SK-N-SH (cell line): ENCODE measurements around the gene CARD19. TPM values are rescaled to one million over a fixed set of nuclear protein-coding genes. Genes with fewer than 3 reads are reported as not detected.

Experiments
- CTCF ChIA-PET: fragments of 300-600, 350-600 bp; formaldehyde crosslinking; extraction: SDS; loops from one replicate; lab custom pipeline; 2021; lab: Yijun Ruan, JAX
- POLR2A ChIA-PET: fragments of 350-600 bp; sonication (Branson Sonifier 250); formaldehyde crosslinking; extraction: SDS; loops from one replicate; lab custom pipeline; 2020; ENCODE audit warnings: antibody characterized with exemption, inconsistent platforms; lab: Yijun Ruan, JAX
- DNase-seq: peaks from one replicate; pipeline ENCODE4 v3.0.0; 2012
- H2AFZ ChIP-seq: fragments of 200-600 bp; sonication (generic); 2 replicates; pipeline ENCODE4 v1.8.1; 2016; ENCODE audit warnings: antibody characterized with exemption, mild to moderate bottlenecking, low read depth
- H3F3A ChIP-seq: fragments of 200-600 bp; sonication (generic); replicated peaks from 2 replicates; pipeline ENCODE3; 2016; ENCODE audit warnings: antibody characterized with exemption, mild to moderate bottlenecking; ENCODE audit not compliant: insufficient read depth
- H3K27ac ChIP-seq, 2 experiments: fragments of 200-500 bp in 1 of 2; fragments of 200-600 bp in 1 of 2; sonication (Bioruptor generic) in 1 of 2; sonication (generic), shearing (Covaris generic) in 1 of 2; 2 replicates each; pipeline versions ENCODE4 v1.5.1 to v1.6.1; 2014 to 2016; ENCODE audit warnings: low read depth in 2 of 2, inconsistent platforms in 1 of 2, low read length in 1 of 2, mild to moderate bottlenecking in 1 of 2, mixed read lengths in 1 of 2
- H3K27me3 ChIP-seq: fragments of 200-600 bp; sonication (generic), shearing (Covaris generic); 2 replicates; pipeline ENCODE4 v1.6.1; 2016; ENCODE audit warnings: mixed run types; ENCODE audit not compliant: insufficient read depth
- H3K36me3 ChIP-seq, 2 experiments: fragments of 200-500 bp in 1 of 2; fragments of 200-600 bp in 1 of 2; sonication (Bioruptor generic) in 1 of 2; sonication (generic) in 1 of 2; replicated peaks in 1 of 2; 2 replicates each; pipeline versions ENCODE3 to v1.5.1; 2014 to 2016; ENCODE audit warnings: low read length in 1 of 2, mild to moderate bottlenecking in 1 of 2; ENCODE audit not compliant: insufficient read depth in 2 of 2, control insufficient read depth in 1 of 2
- H3K4me1 ChIP-seq, 2 experiments: fragments of 200-500 bp in 1 of 2; fragments of 200-600 bp in 1 of 2; sonication (Bioruptor generic) in 1 of 2; sonication (generic), shearing (Covaris generic) in 1 of 2; 2 replicates each; pipeline versions ENCODE4 v1.5.1 to v1.6.1; 2014 to 2016; ENCODE audit warnings: low read depth in 1 of 2, low read length in 1 of 2, mixed run types in 1 of 2; ENCODE audit not compliant: insufficient read depth in 2 of 2, control insufficient read depth in 1 of 2
- H3K4me2 ChIP-seq: fragments of 200-600 bp; sonication (generic), shearing (Covaris generic); 2 replicates; pipeline ENCODE4 v1.6.1; 2017; ENCODE audit warnings: mixed run types
- H3K4me3 ChIP-seq, 2 experiments: fragments of 200-500 bp in 1 of 2; fragments of 200-600 bp in 1 of 2; sonication (Bioruptor generic) in 1 of 2; sonication (generic), shearing (Covaris generic) in 1 of 2; 2 replicates each; pipeline versions ENCODE4 v1.5.1 to v1.8.1; 2014 to 2016; ENCODE audit warnings: low read depth in 2 of 2, inconsistent platforms in 1 of 2, low read length in 1 of 2, mild to moderate bottlenecking in 1 of 2, mixed read lengths in 1 of 2, moderate library complexity in 1 of 2
- H3K79me2 ChIP-seq: fragments of 200-600 bp; sonication (generic); 2 replicates; pipeline ENCODE4 v1.8.1; 2017; ENCODE audit warnings: mild to moderate bottlenecking; ENCODE audit not compliant: insufficient read depth
- H3K9ac ChIP-seq: fragments of 200-600 bp; sonication (generic); 2 replicates; pipeline ENCODE4 v1.6.1; 2017; ENCODE audit warnings: mixed run types
- H3K9me2 ChIP-seq: fragments of 200-600 bp; sonication (generic); 2 replicates; pipeline ENCODE4 v1.6.1; 2017; ENCODE audit warnings: mixed run types
- H3K9me3 ChIP-seq: fragments of 200-600 bp; sonication (generic); 2 replicates; pipeline ENCODE4 v1.6.1; 2017; ENCODE audit warnings: mixed run types, mild to moderate bottlenecking, moderate library complexity
- H4K20me1 ChIP-seq: fragments of 200-600 bp; sonication (generic); 2 replicates; pipeline ENCODE4 v1.6.1; 2017; ENCODE audit warnings: mild to moderate bottlenecking, mixed run types; ENCODE audit not compliant: insufficient read depth
- CTCF ChIP-seq: fragments of 200-600 bp; sonication (generic); IDR thresholded peaks from 2 replicates; pipeline ENCODE4 v1.6.1; 2017; ENCODE audit warnings: antibody characterized with exemption, mild to moderate bottlenecking, moderate library complexity
- EP300 ChIP-seq, 2 experiments: IDR thresholded peaks; 2 replicates each; pipeline versions ENCODE4 v1.4.0 to v1.6.1; 2012; ENCODE audit warnings: borderline replicate concordance in 1 of 2, low read depth in 1 of 2, low read length in 1 of 2
- EZH2phosphoT487 ChIP-seq: fragments of 200-600 bp; sonication (generic); IDR thresholded peaks from 2 replicates; pipeline ENCODE4 v1.6.1; 2017; ENCODE audit warnings: low read depth, mixed run types, mild to moderate bottlenecking, antibody characterized with exemption, moderate library complexity, borderline replicate concordance
- FOXJ3 ChIP-seq: sonication (generic); formaldehyde crosslinking; IDR thresholded peaks from 2 replicates; pipeline ENCODE4 v1.5.1; 2020; ENCODE audit warnings: mild to moderate bottlenecking, missing genetic modification reagents
- GABPA ChIP-seq: IDR thresholded peaks from 2 replicates; pipeline ENCODE4 v1.4.0; 2012; ENCODE audit warnings: low read depth, mild to moderate bottlenecking
- GATA2 ChIP-seq: sonication (generic); formaldehyde crosslinking; IDR thresholded peaks from 2 replicates; pipeline ENCODE4 v1.5.0; 2020; ENCODE audit warnings: mild to moderate bottlenecking, missing genetic modification reagents
- IRF3 ChIP-seq: fragments of 150-350 bp; IDR thresholded peaks from 2 replicates; pipeline ENCODE4 v1.6.1; 2016; ENCODE audit warnings: mild to moderate bottlenecking, low read depth, low read length
- MAX ChIP-seq: IDR thresholded peaks from 2 replicates; pipeline ENCODE4 v1.4.0; 2012; ENCODE audit warnings: low read depth
- PBX3 ChIP-seq: IDR thresholded peaks from 2 replicates; pipeline ENCODE4; 2012
- RCOR1 ChIP-seq: fragments of 150-350 bp; IDR thresholded peaks from 2 replicates; pipeline ENCODE4 v1.6.1; 2017; ENCODE audit warnings: antibody characterized with exemption, low read length
- RFX5 ChIP-seq: IDR thresholded peaks from 2 replicates; pipeline ENCODE4 v1.6.1; 2012; ENCODE audit warnings: mild to moderate bottlenecking, improper control_type of control experiment, low read length
- TAF1 ChIP-seq: IDR thresholded peaks from 2 replicates; pipeline ENCODE4 v1.6.1; 2012; ENCODE audit warnings: low read depth, mild to moderate bottlenecking, low read length, moderate library complexity, borderline replicate concordance
- TEAD4 ChIP-seq: IDR thresholded peaks from 2 replicates; pipeline ENCODE4 v1.4.0; 2012; ENCODE audit warnings: mild to moderate bottlenecking, borderline replicate concordance; ENCODE audit not compliant: insufficient read depth
- USF1 ChIP-seq: IDR thresholded peaks from 2 replicates; pipeline ENCODE4 v1.4.0; 2012; ENCODE audit warnings: low read depth, borderline replicate concordance
- YY1 ChIP-seq: IDR thresholded peaks from 2 replicates; pipeline ENCODE4 v1.4.0; 2012; ENCODE audit warnings: low read depth, mild to moderate bottlenecking
- ZBTB33 ChIP-seq: IDR thresholded peaks from 2 replicates; pipeline ENCODE4 v1.4.0; 2012; ENCODE audit warnings: low read depth, borderline replicate concordance
- WGBS: methylation state at CpG from one replicate; pipeline ENCODE4 v1.1.6; 2017; ENCODE audit warnings: low lambda C conversion rate; 5-methylcytosine and 5-hydroxymethylcytosine counted together
- polyA plus RNA-seq, 3 experiments: library from polyadenylated mRNA; depleted of rRNA; stranded (reverse); fragments of >200 nt; gene quantifications; 2 replicates each; pipeline ENCODE4 v1.2.3, GENCODE V29; 2012

Gene CARD19
- polyA plus RNA-seq, 1 of the 3 experiments (the other 2 are of a cell fraction) = 165 TPM

GRCh38 chr9:93057703-93058354 lies 38.2 kb upstream of the CARD19 start (continued):
- TF ChIP-seq RCOR1 = no peak
- no peak for TF ChIP-seq PBX3

GRCh38 chr9:93058355-93059010 lies 37.5 kb upstream of the CARD19 start, which contains the start of gene SUSD3:
SUSD3 (plus strand) TSS chr9:93058701; CDS start chr9:93058743, 42 bp downstream.
- no peak within 1 kb of the TSS for H3K27ac ChIP-seq
- peak; percentile 97 for DNase-seq
- H3K9me2 ChIP-seq = no peaks in the 10 kb centered on the region
- no peak within 1 kb of the TSS for H3K9ac ChIP-seq
- H3K4me3 ChIP-seq = peak within 1 kb of the TSS in 1 of 2 experiments; percentile 22; a peak in 2 of 4 replicates
- H3K9me3 ChIP-seq = no peaks in the 10 kb centered on the region
- H3K36me3 ChIP-seq = no peaks in the 10 kb centered on the region
- H3F3A ChIP-seq = no peaks in the 10 kb centered on the region
- H3K27me3 ChIP-seq = no peaks in the 10 kb centered on the region
- TF ChIP-seq IRF3 (no peak), FOXJ3 (CRISPR knock-in tag) (no peak), PBX3 (no peak), TAF1 (no peak), CTCF (no peak), ZBTB33 (no peak), TEAD4 (no peak), EP300 (IDR thresholded peaks at IDR 0.05; ENCODE audit: borderline replicate concordance in 1 of 2, low read depth in 1 of 2, low read length in 1 of 2) (no peak), USF1 (no peak), EZH2phosphoT487 (no peak), MAX (no peak), GABPA (no peak), YY1 (no peak), RFX5 (no peak), GATA2 (CRISPR knock-in tag) (no peak)
- no peaks in the 10 kb centered on the region for H3K79me2 ChIP-seq
- H3K4me1 ChIP-seq = peaks cover 0 to 7% of the 10 kb centered on the region in 2 experiments; a peak in 1 of 4 replicates
- ChIA-PET POLR2A (no interaction called here), CTCF (interaction anchor here (2.7 kb wide), 1 partner anchor 55 kb away, joined by 7 read pairs; no protein-coding TSS in a partner anchor)
- no peaks in the 10 kb centered on the region for H4K20me1 ChIP-seq
- WGBS = 61% methylated on average over 7 of the region's 55 CpGs
- H2AFZ ChIP-seq = no peak within 1 kb of the TSS
- no peak within 1 kb of the TSS for H3K4me2 ChIP-seq
